SJCRH30 (cell line): ENCODE measurements around the gene PRKCA. TPM values are rescaled to one million over a fixed set of nuclear protein-coding genes. Genes with fewer than 3 reads are reported as not detected.

Source experiments
- DNase-seq, 2 experiments: peaks; one replicate each; pipeline ENCODE4 v3.0.0-alpha.2; 2015 to 2020
- H3K27ac ChIP-seq: fragments of 250-450 bp; sonication (Bioruptor Pico); 2 replicates; pipeline ENCODE4 v1.5.1; 2020; ENCODE audit warnings: mild to moderate bottlenecking, moderate library complexity
- H3K27me3 ChIP-seq: fragments of 250-450 bp; sonication (Bioruptor Pico); 2 replicates; pipeline ENCODE4 v1.5.1; 2020; ENCODE audit warnings: mild to moderate bottlenecking, moderate library complexity
- H3K36me3 ChIP-seq: fragments of 250-450 bp; sonication (Bioruptor Pico); 2 replicates; pipeline ENCODE4 v1.5.1; 2020; ENCODE audit warnings: mild to moderate bottlenecking, moderate library complexity
- H3K4me1 ChIP-seq: fragments of 250-450 bp; sonication (Bioruptor Pico); 2 replicates; pipeline ENCODE4 v1.5.1; 2020; ENCODE audit warnings: mild to moderate bottlenecking, moderate library complexity
- H3K4me3 ChIP-seq: fragments of 250-450 bp; sonication (Bioruptor Pico); 2 replicates; pipeline ENCODE4 v1.5.1; 2020; ENCODE audit warnings: mild to moderate bottlenecking, moderate library complexity
- H3K9me3 ChIP-seq: fragments of 250-450 bp; sonication (Bioruptor Pico); replicated peaks from 2 replicates; pipeline ENCODE4 v1.5.1; 2020; ENCODE audit warnings: mild to moderate bottlenecking, moderate library complexity
- total RNA-seq: library from RNA; depleted of rRNA; stranded (reverse); fragments of >200 nt; shearing (Covaris generic); gene quantifications from 2 replicates; pipeline ENCODE4 v1.2.3, GENCODE V29; 2014

PRKCA gene
- total RNA-seq, 1 experiment from 2014 or later = 24.7 TPM

GRCh38 chr17:66775881-66776400 is 473.5 kb downstream of the PRKCA start:
- H3K36me3 ChIP-seq = peaks cover 11% of the 10 kb centered on the region
- H3K4me3 ChIP-seq = no peak overlapping the region
- H3K27me3 ChIP-seq = no peaks in the 10 kb centered on the region
- H3K9me3 ChIP-seq = no peaks in the 10 kb centered on the region
- no peak overlapping the region for H3K27ac ChIP-seq
- H3K4me1 ChIP-seq = no peaks in the 10 kb centered on the region
- DNase-seq = no peak

GRCh38 chr17:66776999-66777688 is 474.7 kb downstream of the PRKCA start:
- peaks cover 11% of the 10 kb centered on the region for H3K36me3 ChIP-seq
- H3K27ac ChIP-seq = no peak overlapping the region
- DNase-seq = no peak
- no peaks in the 10 kb centered on the region for H3K9me3 ChIP-seq
- H3K4me3 ChIP-seq = no peak overlapping the region
- H3K4me1 ChIP-seq = peaks cover 4% of the 10 kb centered on the region; the same call in 1 of the 2 replicates
- no peaks in the 10 kb centered on the region for H3K27me3 ChIP-seq

GRCh38 chr17:66777689-66778225 is 475.3 kb downstream of the PRKCA start:
- Histone ChIP-seq H3K4me1 (peaks cover 10% of the 10 kb centered on the region; the same call in 1 of the 2 replicates), H3K27ac (no peak overlapping the region)

GRCh38 chr17:66778531-66779236 is 476.3 kb downstream of the PRKCA start:
- peaks cover 18% of the 10 kb centered on the region for H3K4me1 ChIP-seq
- DNase-seq = no peak
- no peaks in the 10 kb centered on the region for H3K9me3 ChIP-seq
- no peaks in the 10 kb centered on the region for H3K27me3 ChIP-seq
- no peak overlapping the region for H3K27ac ChIP-seq
- no peak overlapping the region for H3K4me3 ChIP-seq
- H3K36me3 ChIP-seq = peaks cover 11% of the 10 kb centered on the region

More at GRCh38 chr17:66777689-66778225, 475.3 kb downstream of the PRKCA start:
- no peak for DNase-seq
- H3K36me3 ChIP-seq = peaks cover 11% of the 10 kb centered on the region
- H3K4me3 ChIP-seq = no peak overlapping the region
- no peaks in the 10 kb centered on the region for H3K9me3 ChIP-seq
- no peaks in the 10 kb centered on the region for H3K27me3 ChIP-seq

- Histone ChIP-seq H3K27me3 (no peaks in the 10 kb centered on the region), H3K27ac (no peak overlapping the region), H3K36me3 (peaks cover 11% of the 10 kb centered on the region), H3K4me1 (peaks cover 18% of the 10 kb centered on the region), H3K9me3 (no peaks in the 10 kb centered on the region), H3K4me3 (no peak overlapping the region)
- no peak for DNase-seq
Measured at GRCh38 chr17:66779237-66779606, 476.8 kb downstream of the PRKCA start.

- Histone ChIP-seq H3K27ac (no peak overlapping the region), H3K4me3 (no peak overlapping the region), H3K36me3 (no peaks in the 10 kb centered on the region), H3K9me3 (no peaks in the 10 kb centered on the region), H3K27me3 (no peaks in the 10 kb centered on the region), H3K4me1 (peaks cover 18% of the 10 kb centered on the region)
- no peak for DNase-seq
Measured at GRCh38 chr17:66781135-66781534, 478.7 kb downstream of the PRKCA start.

- peaks cover 18% of the 10 kb centered on the region for H3K4me1 ChIP-seq
- DNase-seq = peak; percentile 87 to 91
Measured at GRCh38 chr17:66782851-66783250, 480.4 kb downstream of the PRKCA start.

GRCh38 chr17:66783656-66784381 is 481.4 kb downstream of the PRKCA start:
- H3K36me3 ChIP-seq = no peaks in the 10 kb centered on the region
- peak overlapping the region; percentile 43 for H3K27ac ChIP-seq
- no peaks in the 10 kb centered on the region for H3K27me3 ChIP-seq
- no peak overlapping the region for H3K4me3 ChIP-seq
- no peak for DNase-seq
- H3K4me1 ChIP-seq = peaks cover 18% of the 10 kb centered on the region
- no peaks in the 10 kb centered on the region for H3K9me3 ChIP-seq

More at GRCh38 chr17:66782851-66783250, 480.4 kb downstream of the PRKCA start:
- Histone ChIP-seq H3K27me3 (no peaks in the 10 kb centered on the region), H3K27ac (peak overlapping the region; percentile 43), H3K4me3 (no peak overlapping the region), H3K36me3 (no peaks in the 10 kb centered on the region), H3K9me3 (no peaks in the 10 kb centered on the region)

GRCh38 chr17:66784621-66785364 is 482.4 kb downstream of the PRKCA start:
- Histone ChIP-seq H3K9me3 (no peaks in the 10 kb centered on the region), H3K27ac (no peak overlapping the region), H3K4me1 (peaks cover 18% of the 10 kb centered on the region), H3K27me3 (no peaks in the 10 kb centered on the region), H3K36me3 (peaks cover 5% of the 10 kb centered on the region; the same call in 1 of the 2 replicates), H3K4me3 (no peak overlapping the region)
- DNase-seq = no peak

- Histone ChIP-seq H3K9me3 (no peaks in the 10 kb centered on the region), H3K36me3 (peaks cover 5% of the 10 kb centered on the region; the same call in 1 of the 2 replicates), H3K4me3 (no peak overlapping the region), H3K27me3 (no peaks in the 10 kb centered on the region), H3K27ac (no peak overlapping the region), H3K4me1 (peaks cover 18% of the 10 kb centered on the region)
- DNase-seq = peak; percentile 39 to 63
Measured at GRCh38 chr17:66786107-66786506, 483.7 kb downstream of the PRKCA start.

- H3K4me1 ChIP-seq = peaks cover 8% of the 10 kb centered on the region
- DNase-seq = no peak
- H3K27me3 ChIP-seq = no peaks in the 10 kb centered on the region
- no peak overlapping the region for H3K4me3 ChIP-seq
- peaks cover 5% of the 10 kb centered on the region; the same call in 1 of the 2 replicates for H3K36me3 ChIP-seq
- H3K9me3 ChIP-seq = no peaks in the 10 kb centered on the region
- no peak overlapping the region for H3K27ac ChIP-seq
Measured at GRCh38 chr17:66787914-66788313, 485.5 kb downstream of the PRKCA start.

- H3K4me3 ChIP-seq = no peak overlapping the region
- DNase-seq = peak in 1 of 2 experiments; percentile 32
- no peaks in the 10 kb centered on the region for H3K9me3 ChIP-seq
- H3K36me3 ChIP-seq = peaks cover 5% of the 10 kb centered on the region; the same call in 1 of the 2 replicates
- no peaks in the 10 kb centered on the region for H3K27me3 ChIP-seq
- H3K4me1 ChIP-seq = no peaks in the 10 kb centered on the region
- H3K27ac ChIP-seq = no peak overlapping the region
Measured at GRCh38 chr17:66789093-66789492, 486.7 kb downstream of the PRKCA start.

GRCh38 chr17:66789961-66790437 is 487.6 kb downstream of the PRKCA start:
- Histone ChIP-seq H3K4me3 (no peak overlapping the region), H3K4me1 (no peaks in the 10 kb centered on the region), H3K9me3 (no peaks in the 10 kb centered on the region), H3K27ac (no peak overlapping the region), H3K27me3 (no peaks in the 10 kb centered on the region), H3K36me3 (peaks cover 5% of the 10 kb centered on the region; the same call in 1 of the 2 replicates)
- no peak for DNase-seq
